ENCODE data around the gene LRRD1. TPM values are rescaled to one million over a fixed set of nuclear protein-coding genes. Genes with fewer than 3 reads are reported as not detected.
A peak's percentile ranks its signal among the peaks of the same experiment; 100 is the strongest.

The LRRD1 gene
- total and polyA plus RNA-seq, 9 of the 15 experiments (the other 6 are each of a cell fraction or from before 2014, with no cell fraction given) = 0.07 to 0.15 TPM; not detected in 7

- Histone ChIP-seq H3K27ac (ENCODE audit: extremely low read depth, low read depth, low read length) (no peak overlapping the region), H3K27me3 (ENCODE audit: control insufficient read depth in 2 of 2, insufficient read depth in 2 of 2, low read length in 2 of 2) (no peaks in the 10 kb centered on the region), H3K9ac (ENCODE audit: insufficient read depth in 1 of 2, low read depth in 2 of 2, low read length in 2 of 2) (no peak overlapping the region), H3K9me3 (replicated peaks; ENCODE audit: control insufficient read depth, insufficient read depth, low read depth, low read length) (no peaks in the 10 kb centered on the region), H4K20me1 (replicated peaks; ENCODE audit: control insufficient read depth, insufficient read depth, low read length) (no peaks in the 10 kb centered on the region), H3K36me3 (ENCODE audit: control insufficient read depth, insufficient read depth, low read length) (peaks cover 80% of the 10 kb centered on the region), H3K79me2 (ENCODE audit: control insufficient read depth, insufficient read depth, low read length) (no peaks in the 10 kb centered on the region), H3K9me1 (ENCODE audit: control insufficient read depth, insufficient read depth, low read length) (no peaks in the 10 kb centered on the region), H3K4me1 (replicated peaks in 1 of 2; ENCODE audit: control insufficient read depth in 2 of 2, insufficient read depth in 2 of 2, low read length in 2 of 2) (no peaks in the 10 kb centered on the region), H3K4me3 (no peak overlapping the region), H3K4me2 (ENCODE audit: insufficient read depth, low read length) (no peak overlapping the region), H2AFZ (ENCODE audit: low read depth, low read length) (no peak overlapping the region)
- 0 out of 2 replicates have a peak, but pooled peaks have one; percentile 13 for TF ChIP-seq POLR2A (conservative IDR thresholded peaks at IDR 0.05)
- no peak for TF ChIP-seq ID3 (CRISPR knock-in tag; IDR thresholded peaks at IDR 0.05)
- no peak for TF ChIP-seq ID3 (tag; IDR thresholded peaks at IDR 0.05)
- TF ChIP-seq ZBED1 (IDR thresholded peaks at IDR 0.05) = no peak
- ChIA-PET POLR2A (interaction anchor here (0.8 to 1.1 kb wide), 2 partner anchors 12 to 19 kb away, joined by 4 read pairs; partner anchors contain the start of genes ANKIB1 and KRIT1), CTCF (ENCODE audit: low intra/inter-chr PET ratio) (no interaction called here)
- no TSS peak for BruUV-seq (replicated peaks)
- WGBS (ENCODE audit: insufficient coverage, low coverage, missing lambda C conversion rate) = 84% methylated on average over 4 of the region's 4 CpGs
- DNase-seq (ENCODE audit: extremely low read depth in 1 of 4, low spot score in 3 of 4) = no peak
- no peak for ATAC-seq
- no peak for FAIRE-seq
- in situ Hi-C loops (cut with MboI) (no loop called here), intact Hi-C loops (cut with micrococcal nuclease) (no loop called here)
Measured at GRCh38 chr7:92226981-92227380, 48.0 kb upstream of the LRRD1 start.

DNA sequence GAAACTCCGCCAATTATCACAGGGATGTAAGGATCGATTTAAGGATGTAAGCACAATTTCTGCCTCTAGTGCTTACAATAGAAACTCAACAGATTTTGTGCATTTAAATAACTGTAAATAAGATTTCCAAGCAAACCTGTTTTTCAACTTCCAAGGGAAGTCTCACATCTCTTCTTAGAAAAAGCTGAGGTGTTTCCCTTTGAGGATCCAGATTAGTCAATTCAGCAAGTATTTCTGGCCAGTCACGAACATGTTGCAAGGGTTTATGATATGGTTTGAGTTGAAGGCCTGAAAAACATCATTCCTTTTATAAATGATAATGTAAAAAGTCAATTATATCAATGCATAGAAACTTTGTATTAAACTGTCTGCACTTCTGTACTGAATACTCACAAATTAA, 42.8 kb upstream of the LRRD1 start:
- 100% methylated on average over 3 of the region's 3 CpGs for WGBS (ENCODE audit: insufficient coverage, low coverage, missing lambda C conversion rate)
- DNase-seq (ENCODE audit: extremely low read depth in 1 of 4, low spot score in 3 of 4) (no peak), FAIRE-seq (no peak), ATAC-seq (no peak)
- intact Hi-C loops (cut with micrococcal nuclease) = no loop called here
- Histone ChIP-seq H3K9me3 (replicated peaks; ENCODE audit: control insufficient read depth, insufficient read depth, low read depth, low read length) (no peaks in the 10 kb centered on the region), H3K27ac (ENCODE audit: extremely low read depth, low read depth, low read length) (no peak overlapping the region), H3K36me3 (ENCODE audit: control insufficient read depth, insufficient read depth, low read length) (peaks cover 93% of the 10 kb centered on the region), H2AFZ (ENCODE audit: low read depth, low read length) (no peak overlapping the region), H3K27me3 (ENCODE audit: control insufficient read depth in 2 of 2, insufficient read depth in 2 of 2, low read length in 2 of 2) (no peaks in the 10 kb centered on the region), H3K4me2 (ENCODE audit: insufficient read depth, low read length) (no peak overlapping the region), H3K9ac (ENCODE audit: insufficient read depth in 1 of 2, low read depth in 2 of 2, low read length in 2 of 2) (no peak overlapping the region), H3K4me1 (replicated peaks in 1 of 2; ENCODE audit: control insufficient read depth in 2 of 2, insufficient read depth in 2 of 2, low read length in 2 of 2) (no peaks in the 10 kb centered on the region), H3K79me2 (ENCODE audit: control insufficient read depth, insufficient read depth, low read length) (no peaks in the 10 kb centered on the region), H3K9me1 (ENCODE audit: control insufficient read depth, insufficient read depth, low read length) (no peaks in the 10 kb centered on the region), H3K4me3 (no peak overlapping the region), H4K20me1 (replicated peaks; ENCODE audit: control insufficient read depth, insufficient read depth, low read length) (no peaks in the 10 kb centered on the region)
- in situ Hi-C loops (cut with MboI) = no loop called here
- TF ChIP-seq DACH1 (IDR thresholded peaks at IDR 0.05; ENCODE audit: partially characterized antibody) (no peak), ZNF316 (IDR thresholded peaks at IDR 0.05) (peak; percentile 50), C11orf30 (IDR thresholded peaks at IDR 0.05; ENCODE audit: low read depth) (peak; percentile 4; the same call in 1 of the 2 replicates), EZH2 (IDR thresholded peaks at IDR 0.05; ENCODE audit: borderline replicate concordance, low read depth, low read length) (no peak)
- TF ChIP-seq, protein P1, sequence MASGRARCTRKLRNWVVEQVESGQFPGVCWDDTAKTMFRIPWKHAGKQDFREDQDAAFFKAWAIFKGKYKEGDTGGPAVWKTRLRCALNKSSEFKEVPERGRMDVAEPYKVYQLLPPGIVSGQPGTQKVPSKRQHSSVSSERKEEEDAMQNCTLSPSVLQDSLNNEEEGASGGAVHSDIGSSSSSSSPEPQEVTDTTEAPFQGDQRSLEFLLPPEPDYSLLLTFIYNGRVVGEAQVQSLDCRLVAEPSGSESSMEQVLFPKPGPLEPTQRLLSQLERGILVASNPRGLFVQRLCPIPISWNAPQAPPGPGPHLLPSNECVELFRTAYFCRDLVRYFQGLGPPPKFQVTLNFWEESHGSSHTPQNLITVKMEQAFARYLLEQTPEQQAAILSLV (tag; IDR thresholded peaks at IDR 0.05) = no peak
- CTCF ChIA-PET (ENCODE audit: low intra/inter-chr PET ratio) = no interaction called here
- POLR2A ChIA-PET = interaction anchor here (0.6 kb wide), 2 partner anchors 24 to 171 kb away, joined by 3 read pairs; no protein-coding TSS in a partner anchor
- BruUV-seq (replicated peaks) = no TSS peak

All from K562 (cell line).